Epithelial cell of proximal tubule (primary cell): ENCODE results near the gene SMURF1. TPM values are rescaled to one million over a fixed set of nuclear protein-coding genes. Genes with fewer than 3 reads are reported as not detected.

Experiments used
- DNase-seq: peaks from one replicate; pipeline ENCODE4 v3.0.0-alpha.2; 2011; ENCODE audit warnings: low read depth
- H3K4me3 ChIP-seq: 2 replicates; pipeline ENCODE4 v1.5.1; 2011; ENCODE audit warnings: low read depth, mild to moderate bottlenecking, low read length
- CTCF ChIP-seq: conservative IDR thresholded peaks from 2 replicates; pipeline ENCODE4 v1.5.1; 2012; ENCODE audit warnings: low read depth, mild to moderate bottlenecking, low read length
- total RNA-seq: library from RNA; depleted of rRNA; stranded (reverse); fragments of >200 nt; gene quantifications from 2 replicates; pipeline ENCODE4 v1.2.3, GENCODE V29; 2015

The SMURF1 gene
- total RNA-seq, 1 donor from 2014 or later, result 30.7 TPM

GRCh38 chr7:99030951-99031350, 113.0 kb downstream of the SMURF1 start:
- no peak for TF ChIP-seq CTCF
- no peak for DNase-seq
- H3K4me3 ChIP-seq, result no peak overlapping the region

- no peak for DNase-seq
- TF ChIP-seq CTCF, result no peak
Measured at GRCh38 chr7:99030457-99030856, 113.5 kb downstream of the SMURF1 start.

DNA sequence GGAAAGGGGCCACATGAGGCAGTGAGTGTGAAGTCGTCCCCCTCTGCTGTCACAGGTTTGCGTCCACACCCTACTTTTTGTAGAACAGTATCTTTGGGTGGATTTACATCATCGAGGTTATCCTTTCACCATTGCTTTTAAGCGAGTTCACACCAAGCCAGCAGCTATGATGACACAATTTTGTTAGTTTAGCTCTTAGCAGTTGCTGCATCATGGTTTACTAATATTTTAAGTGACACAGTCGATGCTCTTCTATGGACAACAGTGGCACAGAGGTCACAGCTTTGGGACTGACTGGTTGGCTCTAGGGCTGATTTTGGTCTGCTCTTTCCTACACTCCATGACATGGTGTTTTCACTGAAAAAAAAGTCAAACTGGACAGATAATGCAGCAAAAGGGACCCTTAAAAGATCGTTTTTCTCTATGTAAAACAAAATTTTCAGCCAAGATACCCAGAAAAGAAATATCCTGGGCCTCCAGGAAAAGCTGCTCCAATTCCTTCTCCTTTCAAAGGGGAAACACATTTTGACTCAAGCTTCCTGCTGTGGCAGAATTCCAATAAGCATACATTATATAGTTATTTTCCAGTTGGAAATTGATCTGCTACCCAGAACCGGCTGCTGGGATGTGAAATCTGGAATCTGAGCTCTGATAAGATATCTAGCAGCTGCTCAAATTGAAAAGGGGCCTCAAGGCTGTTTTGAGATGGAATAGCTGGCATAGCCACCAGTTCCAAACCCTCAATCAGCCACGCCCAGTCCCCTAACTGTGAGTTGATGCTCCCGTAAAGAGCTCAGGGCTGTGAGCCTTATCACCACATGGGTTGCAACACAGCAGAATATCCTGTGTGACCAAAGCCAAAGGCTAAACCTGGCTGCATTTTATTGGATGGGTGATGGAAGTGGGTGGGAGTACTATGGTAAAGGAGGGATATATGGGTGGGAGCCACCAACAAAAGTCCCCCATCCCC, 114.2 kb downstream of the SMURF1 start:
- TF ChIP-seq CTCF, result no peak
- no peak for DNase-seq
- no peak overlapping the region for H3K4me3 ChIP-seq

More at GRCh38 chr7:99030457-99030856, 113.5 kb downstream of the SMURF1 start:
- H3K4me3 ChIP-seq, result no peak overlapping the region

DNA sequence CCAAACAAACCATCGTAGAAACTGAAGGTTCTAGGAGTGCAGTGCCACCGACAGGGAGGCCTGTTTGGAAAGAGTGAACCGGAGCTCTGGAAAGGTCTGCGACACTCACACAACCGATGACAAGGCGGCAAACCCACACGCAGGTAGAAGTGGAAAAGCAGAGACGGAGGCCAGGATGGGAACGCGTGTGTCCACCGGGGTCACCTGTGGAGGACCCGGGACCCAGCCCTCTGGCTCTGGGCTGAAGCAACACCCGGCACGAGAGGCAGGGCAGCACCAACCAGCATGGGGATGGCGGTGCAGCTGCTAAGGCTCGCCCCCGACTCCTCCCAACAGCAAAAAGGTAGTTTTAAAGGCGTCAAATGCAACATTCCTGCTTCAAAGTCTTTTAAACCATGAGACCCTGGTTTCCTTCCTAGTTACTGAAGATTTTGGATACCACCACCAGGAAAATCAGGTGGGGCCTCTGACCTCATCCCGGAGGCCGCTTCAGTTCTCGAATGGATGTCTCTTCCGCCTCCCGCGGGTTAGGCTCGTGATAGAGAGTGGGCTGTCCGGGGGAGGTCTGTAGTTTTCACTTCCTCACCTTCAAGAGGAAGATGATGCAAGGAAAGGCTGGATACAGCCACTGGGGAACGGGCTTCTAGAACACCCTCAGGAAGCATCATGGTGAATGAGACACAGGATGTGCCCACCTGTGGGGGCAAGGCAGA, 115.5 kb downstream of the SMURF1 start:
- no peak overlapping the region for H3K4me3 ChIP-seq
- no peak for DNase-seq
- no peak for TF ChIP-seq CTCF

- no peak for DNase-seq
- no peak for TF ChIP-seq CTCF
Measured at GRCh38 chr7:99027841-99028240, 116.1 kb downstream of the SMURF1 start.

DNA sequence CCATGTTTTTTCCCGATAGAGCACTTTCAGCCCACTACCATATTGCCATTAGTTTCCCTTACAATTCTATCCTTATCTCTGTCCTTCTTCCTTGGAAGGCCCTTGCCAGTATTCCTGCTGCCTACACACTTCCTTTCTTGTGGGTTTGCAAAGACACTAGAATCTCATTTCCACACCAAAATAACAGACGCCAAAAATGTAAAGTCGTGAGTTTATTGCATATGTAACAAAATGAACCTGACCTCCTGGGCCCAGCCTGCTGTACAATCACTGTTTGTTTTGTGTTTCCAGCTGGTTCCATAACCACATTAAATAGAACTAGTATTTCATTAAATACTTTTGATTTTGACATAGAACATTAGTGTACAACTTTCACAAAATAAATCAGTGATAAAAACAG, 116.7 kb downstream of the SMURF1 start:
- no peak overlapping the region for H3K4me3 ChIP-seq
- no peak for TF ChIP-seq CTCF
- DNase-seq, result no peak

More at GRCh38 chr7:99027841-99028240, 116.1 kb downstream of the SMURF1 start:
- H3K4me3 ChIP-seq, result no peak overlapping the region
